B cell (primary cell): ENCODE measurements around the gene PLCB1.

ENCODE experiments used
- EZH2 ChIP-seq: IDR thresholded peaks from 2 replicates; pipeline ENCODE4 v1.6.1; 2012; ENCODE audit warnings: borderline replicate concordance, low read depth, mild to moderate bottlenecking, moderate library complexity, low read length; ENCODE audit not compliant: insufficient read depth, poor library complexity, severe bottlenecking
- TF ChIP-seq, protein P1 (sequence below): fragments of 200-600 bp; IDR thresholded peaks from one replicate; pipeline ENCODE4 v1.8.0; 2022; ENCODE audit warnings: antibody characterized with exemption, mild to moderate bottlenecking

GRCh38 chr20:8306937-8307336, 174.9 kb downstream of the PLCB1 start:
- TF ChIP-seq, protein P1, sequence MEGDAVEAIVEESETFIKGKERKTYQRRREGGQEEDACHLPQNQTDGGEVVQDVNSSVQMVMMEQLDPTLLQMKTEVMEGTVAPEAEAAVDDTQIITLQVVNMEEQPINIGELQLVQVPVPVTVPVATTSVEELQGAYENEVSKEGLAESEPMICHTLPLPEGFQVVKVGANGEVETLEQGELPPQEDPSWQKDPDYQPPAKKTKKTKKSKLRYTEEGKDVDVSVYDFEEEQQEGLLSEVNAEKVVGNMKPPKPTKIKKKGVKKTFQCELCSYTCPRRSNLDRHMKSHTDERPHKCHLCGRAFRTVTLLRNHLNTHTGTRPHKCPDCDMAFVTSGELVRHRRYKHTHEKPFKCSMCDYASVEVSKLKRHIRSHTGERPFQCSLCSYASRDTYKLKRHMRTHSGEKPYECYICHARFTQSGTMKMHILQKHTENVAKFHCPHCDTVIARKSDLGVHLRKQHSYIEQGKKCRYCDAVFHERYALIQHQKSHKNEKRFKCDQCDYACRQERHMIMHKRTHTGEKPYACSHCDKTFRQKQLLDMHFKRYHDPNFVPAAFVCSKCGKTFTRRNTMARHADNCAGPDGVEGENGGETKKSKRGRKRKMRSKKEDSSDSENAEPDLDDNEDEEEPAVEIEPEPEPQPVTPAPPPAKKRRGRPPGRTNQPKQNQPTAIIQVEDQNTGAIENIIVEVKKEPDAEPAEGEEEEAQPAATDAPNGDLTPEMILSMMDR = no peak
- no peak for TF ChIP-seq EZH2
